GM10847 (cell line): ENCODE data around the gene PPEF1.

ENCODE experiments used
- POLR2A ChIP-seq: IDR thresholded peaks from 2 replicates; pipeline ENCODE4 v1.6.1; 2011; ENCODE audit not compliant: insufficient read length; ENCODE audit errors: extremely low read depth

The PPEF1 gene

DNA sequence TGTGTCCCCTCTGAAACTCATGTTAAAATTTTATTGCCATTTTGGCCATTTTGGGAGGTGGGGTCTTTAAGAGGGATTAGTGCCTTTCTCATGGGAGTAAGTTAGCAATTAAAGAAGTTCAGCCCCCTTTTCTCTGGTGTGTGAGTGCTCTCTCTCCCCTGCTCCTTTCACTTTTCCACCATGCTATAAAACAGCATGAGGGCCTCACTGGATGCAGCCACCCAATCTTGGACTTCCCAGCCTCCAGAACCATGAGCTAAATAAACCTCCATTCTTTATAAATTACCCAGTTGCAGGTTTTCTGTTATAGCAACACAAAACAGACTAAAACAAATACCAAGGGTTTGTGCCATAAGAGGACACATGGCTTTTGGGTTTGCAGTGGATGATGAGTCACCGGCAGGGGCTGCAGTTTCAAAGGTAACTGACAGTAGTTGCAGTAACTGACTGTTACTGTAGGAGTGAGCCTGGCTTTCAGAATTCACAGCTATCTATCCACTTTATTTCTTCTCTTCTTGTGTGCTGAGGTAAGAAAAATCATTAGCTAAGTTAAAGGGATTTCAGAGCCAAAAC, 121.5 kb downstream of the PPEF1 start:
- TF ChIP-seq POLR2A: no peak

DNA sequence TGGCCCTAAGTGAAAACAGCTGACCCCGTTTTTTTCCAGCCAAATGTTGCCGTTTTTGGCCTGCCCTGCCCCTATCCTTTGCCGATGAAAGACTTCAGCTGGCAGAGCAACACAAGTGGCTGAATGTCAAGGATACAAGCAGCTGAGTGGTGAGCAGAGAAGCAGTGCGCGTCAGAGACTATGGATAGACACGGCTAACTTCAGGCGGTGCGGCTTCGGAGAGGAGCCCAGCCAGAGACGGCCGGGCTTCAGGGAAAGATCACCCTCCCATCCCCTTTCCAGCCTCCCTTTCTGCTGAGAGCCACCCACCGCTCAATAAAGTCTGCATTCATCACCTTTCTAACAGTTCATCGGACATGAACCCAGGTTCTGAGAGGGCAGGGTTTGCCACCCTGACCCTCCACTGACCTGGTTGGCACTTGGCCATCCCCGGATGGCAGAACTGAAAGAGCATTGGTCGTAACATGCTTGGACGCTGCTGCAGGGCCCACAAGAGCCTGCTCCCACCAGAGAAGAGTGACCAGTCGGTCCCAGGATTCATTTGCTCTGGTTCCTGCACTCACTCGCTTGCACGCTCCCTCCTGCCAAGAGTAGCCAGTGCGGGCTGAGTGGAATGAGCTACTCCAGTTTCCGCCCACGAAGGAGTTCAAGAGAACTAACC, 125.8 kb downstream of the PPEF1 start:
- TF ChIP-seq POLR2A: no peak

DNA sequence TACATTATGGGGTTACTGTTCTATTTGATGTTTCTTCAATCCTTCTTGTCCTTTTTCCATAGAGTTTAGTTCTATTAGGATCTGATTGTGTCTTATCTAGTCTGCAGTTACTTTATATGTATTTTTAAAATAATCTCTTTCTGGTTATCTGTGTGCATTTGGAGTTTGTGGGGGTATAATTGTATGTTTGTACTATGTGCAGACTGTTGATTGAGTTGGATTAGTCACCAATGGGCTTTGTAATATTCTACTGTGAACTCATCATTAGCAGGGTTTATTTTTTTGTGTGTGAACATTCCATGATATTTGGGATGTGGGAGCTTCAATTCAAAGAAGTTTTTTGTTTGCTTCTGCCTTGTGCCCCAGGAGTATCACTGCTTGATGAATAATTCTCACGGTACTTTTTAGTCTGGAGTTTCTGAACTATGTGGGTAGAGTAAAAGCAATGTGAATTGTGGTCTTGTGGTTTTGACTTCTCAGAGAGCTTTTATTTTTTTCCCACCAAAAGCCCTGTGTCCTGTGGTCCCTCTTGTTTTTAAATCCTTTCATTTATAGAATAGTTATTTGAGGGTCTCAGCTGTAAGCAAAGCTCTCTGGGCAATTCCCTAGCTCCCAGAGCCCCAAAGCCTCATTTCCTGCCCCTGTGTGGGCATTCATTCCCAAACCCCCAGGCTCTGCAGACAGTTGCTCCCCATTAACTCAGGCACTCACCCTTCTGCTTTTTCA, 148.6 kb downstream of the PPEF1 start:
- TF ChIP-seq POLR2A: no peak

DNA sequence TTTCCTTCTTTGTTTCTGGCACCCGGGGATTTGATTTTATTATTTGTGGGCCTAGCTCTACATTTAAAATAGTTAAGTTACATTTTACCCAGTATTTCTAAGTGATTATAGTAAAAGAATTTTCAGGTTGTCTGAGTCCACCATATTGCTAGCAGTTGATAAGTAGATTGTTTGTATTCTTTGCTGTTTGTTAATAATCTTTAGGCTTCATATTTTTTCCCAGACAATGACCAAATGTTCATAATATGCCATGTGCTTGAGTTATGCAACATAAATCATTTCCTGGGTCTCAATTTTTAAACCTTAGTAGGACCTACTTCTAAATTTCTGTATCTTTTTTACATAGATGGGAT, 149.2 kb downstream of the PPEF1 start:
- TF ChIP-seq POLR2A: no peak

DNA sequence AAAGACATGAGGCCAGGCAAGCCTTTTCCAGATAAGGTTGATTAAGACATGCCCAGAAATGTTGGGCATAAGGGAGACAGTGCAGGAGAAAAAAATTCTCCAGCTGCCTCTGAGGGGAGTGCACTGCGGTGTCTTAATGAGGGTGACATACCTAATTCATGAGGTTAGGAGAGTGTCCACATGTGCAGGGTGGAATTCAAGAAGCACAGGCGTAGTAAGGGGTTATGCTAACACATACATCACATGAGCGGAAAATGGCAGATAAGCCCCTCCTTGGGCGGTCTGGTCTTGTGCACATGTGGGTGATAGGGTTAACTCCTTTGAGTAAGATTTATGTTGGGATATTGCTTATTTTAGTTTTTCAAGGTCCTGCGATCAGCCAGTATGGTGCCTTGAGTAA, 154.1 kb downstream of the PPEF1 start:
- no peak for TF ChIP-seq POLR2A

DNA sequence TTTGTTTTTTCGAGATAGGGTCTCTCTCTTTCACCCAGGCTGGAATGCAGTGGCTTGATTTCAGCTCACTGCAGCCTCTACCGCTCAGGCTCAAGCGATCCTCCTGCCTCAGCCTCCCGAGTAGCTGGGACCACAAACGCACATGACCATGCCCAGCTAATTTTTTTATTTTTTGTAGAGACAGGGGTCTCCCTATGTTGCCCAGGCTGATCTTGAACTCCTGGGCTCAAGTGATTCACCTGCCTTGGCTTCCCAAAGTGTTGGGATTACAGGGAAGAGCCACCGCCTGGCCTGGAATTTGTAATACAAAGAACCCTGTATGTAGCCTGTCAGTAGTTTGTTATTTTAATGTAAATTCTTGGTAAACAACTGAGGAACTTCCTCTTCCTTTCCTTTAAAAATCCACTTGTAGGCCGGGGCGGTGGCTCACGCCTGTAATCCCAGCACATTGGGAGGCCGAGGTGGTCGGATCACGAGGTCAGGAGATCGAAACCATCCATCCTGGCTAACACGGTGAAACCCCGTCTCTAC, 157.0 kb downstream of the PPEF1 start:
- TF ChIP-seq POLR2A: no peak

DNA sequence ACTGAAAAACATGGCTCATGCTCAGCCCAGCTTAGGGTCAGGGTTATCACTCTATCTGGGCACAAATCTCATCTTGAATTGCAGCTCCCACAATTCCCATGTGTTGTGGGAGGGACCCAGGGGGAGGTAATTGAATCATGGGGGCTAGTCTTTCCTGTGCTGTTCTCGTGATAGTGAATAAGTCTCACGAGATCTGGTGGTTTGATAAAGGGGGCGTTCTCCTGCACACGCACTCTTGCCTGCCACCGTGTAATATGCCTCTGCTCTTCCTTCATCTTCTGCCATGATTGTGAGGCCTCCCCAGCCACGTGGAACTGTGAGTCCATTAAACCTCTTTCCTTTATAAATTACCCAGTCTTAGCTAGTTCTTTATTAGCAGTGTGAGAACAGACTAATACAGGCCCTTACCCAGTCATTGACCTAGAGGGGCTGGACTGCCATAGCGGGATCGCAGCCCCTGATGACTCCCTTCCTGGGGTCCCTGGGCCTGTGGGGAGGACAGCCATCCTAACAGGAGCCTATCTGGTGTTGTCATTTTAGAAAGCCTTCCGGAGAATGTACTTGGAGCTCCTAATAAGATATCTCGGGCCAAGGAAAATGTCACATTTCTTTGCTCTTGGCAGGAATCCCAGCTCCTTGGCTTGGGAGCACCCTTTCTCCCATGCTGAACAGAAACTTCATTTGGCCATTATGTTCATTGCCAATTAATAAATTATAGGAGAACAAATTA, 163.9 kb downstream of the PPEF1 start:
- no peak for TF ChIP-seq POLR2A

DNA sequence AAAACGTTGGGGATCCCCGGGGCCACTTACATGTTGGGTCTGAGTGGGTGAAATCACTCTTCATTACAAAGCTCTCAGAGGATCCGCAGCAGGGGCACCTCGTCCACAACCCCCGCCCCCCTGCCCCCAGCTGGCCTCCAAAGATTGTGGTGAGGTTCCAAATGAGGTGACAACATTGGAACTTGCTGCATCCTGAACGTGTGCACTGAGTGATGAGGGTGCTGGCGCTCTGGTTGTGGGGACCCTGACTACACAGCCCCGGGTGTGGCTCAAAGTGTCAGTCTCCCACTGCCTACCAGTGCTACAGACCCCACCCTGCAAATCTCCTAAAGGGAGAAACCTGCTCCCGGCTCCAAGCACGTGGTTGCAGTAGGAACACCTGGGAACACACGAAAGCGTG, 164.5 kb downstream of the PPEF1 start:
- TF ChIP-seq POLR2A: no peak

DNA sequence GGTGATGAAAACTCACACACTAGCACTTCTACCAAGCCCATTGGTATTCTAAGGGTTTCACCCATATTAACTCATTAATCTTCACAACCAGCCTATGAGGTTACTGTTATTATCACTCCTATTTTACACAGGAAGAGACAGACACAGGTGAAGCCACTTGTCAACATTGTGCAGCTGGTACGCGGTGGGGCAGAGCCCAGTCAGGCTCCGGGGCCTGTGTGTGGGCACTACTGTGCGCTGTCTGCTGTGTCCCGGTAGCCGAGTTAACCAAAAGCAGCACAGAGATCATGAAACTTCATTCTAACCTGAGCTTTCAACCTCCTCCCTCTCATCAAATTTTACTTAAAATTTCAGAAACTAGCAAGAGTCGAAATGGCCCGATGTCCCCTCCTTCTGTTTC, 165.2 kb downstream of the PPEF1 start:
- TF ChIP-seq POLR2A: no peak

DNA sequence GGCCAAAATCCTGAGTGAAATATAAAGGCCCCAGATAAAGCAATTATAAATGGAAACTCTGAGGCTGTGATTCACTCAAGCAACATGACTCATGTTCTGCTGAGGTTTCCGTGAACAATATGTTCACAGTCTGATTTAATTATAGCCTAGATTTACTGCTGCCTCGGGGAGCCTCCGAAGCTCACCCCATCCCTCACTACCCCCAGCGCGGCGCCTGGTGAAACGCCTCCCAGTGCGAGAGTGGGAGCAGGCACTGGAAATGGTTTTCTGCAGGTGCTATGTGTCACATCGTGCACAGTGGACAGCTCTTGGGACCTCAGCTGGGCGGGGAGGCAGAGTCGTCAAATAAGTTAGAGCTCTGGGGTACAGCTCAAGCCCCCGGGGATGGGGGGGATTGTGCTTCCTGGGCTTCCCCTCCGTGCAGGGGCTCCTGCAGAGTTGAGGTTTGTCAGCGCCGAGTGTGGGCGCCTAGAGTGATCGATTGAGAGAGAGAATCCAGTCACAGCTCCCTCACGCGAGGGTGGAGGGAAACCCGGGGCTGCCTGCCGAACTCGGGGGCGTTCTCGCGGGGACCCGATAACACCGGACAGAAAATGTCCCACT, 165.8 kb downstream of the PPEF1 start:
- TF ChIP-seq POLR2A: no peak

DNA sequence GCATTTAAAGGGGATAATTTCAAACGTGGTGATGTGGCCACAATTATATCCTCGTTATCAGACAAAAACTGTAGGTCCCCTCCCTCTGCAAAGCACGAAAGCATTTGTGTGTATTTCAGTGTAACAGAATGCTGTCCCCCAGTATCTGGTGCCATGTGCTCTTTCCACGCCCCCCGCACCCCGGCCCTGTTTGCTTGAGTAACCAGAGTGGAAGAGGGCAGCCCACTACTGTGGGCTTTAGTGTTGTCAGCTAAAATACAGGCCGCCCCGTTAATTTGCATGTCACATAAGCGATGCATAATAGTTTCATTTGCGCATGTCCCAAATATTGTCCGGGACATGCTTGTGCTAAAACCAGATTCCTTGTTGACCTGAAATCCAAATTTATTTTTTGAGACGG, 166.4 kb downstream of the PPEF1 start:
- no peak for TF ChIP-seq POLR2A

DNA sequence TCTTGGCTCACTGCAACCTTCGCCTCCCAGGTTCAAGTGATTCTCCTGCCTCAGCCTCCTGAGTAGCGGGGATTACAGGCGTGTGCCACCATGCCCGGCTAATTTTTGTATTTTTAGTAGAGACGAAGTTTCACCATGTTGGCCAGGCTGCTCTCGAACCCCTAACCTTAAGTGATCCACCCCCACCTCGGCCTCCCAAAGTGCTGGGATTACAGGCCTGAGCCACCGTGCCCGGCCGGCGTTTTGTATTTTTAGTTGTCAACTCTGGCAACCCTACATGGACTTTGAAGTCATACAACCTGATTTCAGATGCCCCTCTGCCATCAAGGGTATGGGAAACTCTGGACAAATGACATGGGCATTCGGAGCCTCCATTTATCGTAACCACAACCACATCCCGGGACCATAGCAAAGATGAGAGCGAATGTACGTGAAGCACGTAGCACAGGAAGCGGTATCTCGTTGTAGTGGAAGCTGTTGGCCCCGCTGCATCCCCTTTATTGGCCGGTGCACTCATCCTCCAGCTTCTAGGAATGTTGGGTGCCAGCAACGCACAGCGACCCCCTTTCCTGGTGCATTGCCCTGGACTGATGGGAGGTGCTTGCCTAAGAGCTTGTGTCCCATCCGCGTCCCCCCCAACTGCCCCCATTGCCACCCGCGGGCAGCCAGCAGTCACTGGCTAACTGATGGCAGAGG, 167.3 kb downstream of the PPEF1 start:
- no peak for TF ChIP-seq POLR2A

DNA sequence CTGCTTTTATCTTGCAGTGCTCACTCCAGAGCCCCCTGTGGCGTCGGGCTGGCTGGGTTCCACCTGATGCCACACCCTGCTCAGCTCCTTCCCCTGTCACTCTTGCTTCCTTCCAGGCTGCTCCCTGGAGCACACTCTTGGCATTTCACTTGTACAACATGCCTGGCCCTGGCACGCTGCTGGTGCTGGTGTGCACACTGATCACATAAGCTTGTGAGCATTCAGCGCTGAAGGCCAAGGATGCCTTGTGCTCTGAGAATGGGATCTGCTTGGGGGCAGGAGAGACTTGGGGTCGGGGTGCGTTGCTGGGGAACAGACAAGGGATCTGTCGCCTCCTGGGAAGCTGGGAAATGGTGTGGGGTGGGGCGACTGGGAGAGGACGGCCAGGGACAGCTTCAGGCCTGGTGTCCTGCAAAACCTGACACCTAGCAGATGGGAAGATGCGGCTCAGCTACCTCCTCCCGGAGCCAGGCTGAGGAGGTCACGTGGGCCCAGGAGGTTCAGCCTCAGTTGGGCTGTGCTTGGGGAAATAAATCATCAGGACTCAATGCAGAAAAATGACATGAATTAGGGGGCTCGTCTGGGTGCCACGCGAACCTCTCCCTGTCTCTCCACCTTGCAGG, 167.9 kb downstream of the PPEF1 start:
- TF ChIP-seq POLR2A: no peak

DNA sequence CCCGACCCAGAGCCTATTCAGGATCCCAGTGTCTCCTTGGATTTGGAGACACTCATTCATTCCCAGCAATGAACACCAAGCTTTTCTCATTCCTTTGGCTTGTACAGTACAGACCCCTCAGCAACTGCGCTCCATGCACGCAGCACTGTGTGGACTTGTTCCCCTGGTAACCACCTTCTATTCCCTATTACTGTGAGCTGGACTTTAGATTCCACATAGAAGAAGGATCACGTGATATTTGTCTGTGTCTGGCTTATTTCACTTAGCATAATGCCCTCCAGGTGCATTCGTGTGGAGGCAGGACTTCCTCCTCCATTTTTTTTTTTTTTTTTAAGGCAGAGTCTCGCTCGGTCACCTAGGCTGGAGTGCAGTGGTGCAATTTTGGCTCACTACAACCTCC, 170.0 kb downstream of the PPEF1 start:
- TF ChIP-seq POLR2A: no peak
